ENCODE data around the gene RAB8A.

RAB8A gene

DNA sequence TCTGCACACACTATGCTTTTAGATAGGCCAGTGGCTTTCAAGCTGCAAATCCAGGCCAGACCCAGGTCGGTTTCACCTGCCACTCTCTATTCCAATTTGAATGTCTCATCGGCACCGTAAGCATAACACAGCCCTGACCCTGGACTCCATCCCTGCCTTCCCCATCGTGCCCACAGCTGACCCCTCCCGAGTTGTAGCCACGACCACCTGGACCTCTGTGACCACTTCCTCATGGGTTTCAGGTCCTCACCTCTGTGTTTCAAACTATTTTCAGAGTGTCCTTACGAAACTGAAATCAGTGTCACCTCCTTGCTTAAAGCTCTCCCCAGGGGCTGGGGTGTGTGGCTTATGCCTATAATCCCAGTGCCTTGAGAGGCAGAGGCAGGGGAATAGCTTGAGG is 22.8 kb downstream of the RAB8A start:
- TF ChIP-seq CTCF (IDR thresholded peaks at IDR 0.05): no peak

GRCh38 chr19:16135430-16136127 is 23.9 kb downstream of the RAB8A start:
- no peak for TF ChIP-seq CTCF (IDR thresholded peaks at IDR 0.05)

GRCh38 chr19:16136185-16136999 is 24.7 kb downstream of the RAB8A start:
- TF ChIP-seq CTCF (IDR thresholded peaks at IDR 0.05): no peak

- no peak for TF ChIP-seq CTCF (IDR thresholded peaks at IDR 0.05)
Observed at GRCh38 chr19:16139752-16140151, 28.1 kb downstream of the RAB8A start.

GRCh38 chr19:16141043-16141442 is 29.4 kb downstream of the RAB8A start:
- TF ChIP-seq CTCF (IDR thresholded peaks at IDR 0.05): no peak

- no peak for TF ChIP-seq CTCF (IDR thresholded peaks at IDR 0.05)
Observed at GRCh38 chr19:16142032-16142580, 30.4 kb downstream of the RAB8A start.

DNA sequence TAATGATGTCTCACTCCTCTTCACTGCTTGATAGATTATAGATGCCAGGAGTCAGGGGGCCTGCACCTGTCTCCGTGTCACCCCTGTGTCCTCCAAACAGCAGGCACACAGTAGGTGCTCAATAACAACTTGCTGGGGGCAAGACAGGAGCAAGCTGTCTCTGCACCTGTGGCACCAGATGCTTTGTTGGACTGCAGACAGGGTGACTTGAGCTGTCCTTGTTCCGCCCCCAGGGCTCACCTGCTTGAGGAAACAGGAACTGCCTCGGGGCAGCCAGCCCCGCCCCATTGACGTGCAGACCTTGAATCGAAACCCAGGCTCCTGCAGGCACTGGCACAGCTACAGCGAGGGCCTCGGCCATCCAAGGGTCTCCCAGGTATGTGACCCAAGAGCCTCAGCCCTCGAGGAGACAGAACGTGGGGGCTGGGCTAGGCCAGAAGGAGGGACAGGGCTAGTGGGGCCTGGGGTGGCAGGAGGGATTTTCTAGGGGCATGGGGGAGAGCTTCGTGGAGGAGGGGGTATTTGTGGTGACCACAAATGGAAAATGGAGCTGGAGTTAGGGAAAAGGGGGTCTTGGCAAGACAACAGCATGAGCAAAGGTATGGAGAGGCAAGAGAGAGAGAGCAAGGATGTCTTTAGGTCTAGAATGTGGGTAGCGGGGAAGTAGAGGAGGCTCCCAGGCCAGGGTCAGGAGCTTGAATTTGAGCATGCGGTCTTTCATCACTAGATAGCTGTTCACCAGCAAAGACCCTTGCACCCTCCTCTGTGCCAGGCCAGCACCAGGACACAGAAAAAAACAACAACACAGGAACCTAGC is 31.9 kb downstream of the RAB8A start, which contains the start of gene HSH2D:
Gene HSH2D (plus strand): TSS at position 287 of the 817 bp plus-strand sequence. CDS start 5,066 bp downstream, outside the sequence.
- no peak for TF ChIP-seq CTCF (IDR thresholded peaks at IDR 0.05)
